Measurements from ENCODE around the gene DNAJC15. TPM values are rescaled to one million over a fixed set of nuclear protein-coding genes. Genes with fewer than 3 reads are reported as not detected.

The DNAJC15 gene
- total and polyA plus RNA-seq, 2 of the 8 experiments (the other 6 are each of a cell fraction or from before 2014, with no cell fraction given): 5.8 to 20.8 TPM

DNA sequence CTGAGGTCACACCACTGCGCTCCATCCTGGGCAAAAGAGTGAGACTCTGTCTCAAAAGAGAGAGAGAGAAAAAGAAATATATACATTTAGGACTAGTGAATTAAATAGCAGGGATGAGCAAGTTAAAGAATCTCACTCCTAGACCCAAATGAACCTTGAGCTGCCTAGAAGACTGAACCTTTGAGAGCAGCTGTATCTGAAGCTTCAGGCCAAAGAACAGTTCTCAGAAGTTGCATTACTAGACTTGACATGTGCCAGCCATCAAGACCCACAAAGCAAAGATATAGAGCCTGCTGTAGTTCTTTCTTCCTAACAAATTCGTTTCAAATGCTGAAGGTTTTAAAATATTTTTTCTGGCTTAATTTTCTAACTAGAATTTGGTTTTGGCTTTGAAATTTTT, 16.6 kb downstream of the DNAJC15 start:
- Histone ChIP-seq H3K23ac (ENCODE audit: insufficient read length) (no peak overlapping the region), H3K27me3 (replicated peaks in 1 of 4; ENCODE audit: control insufficient read depth in 3 of 4, extremely low read depth in 1 of 4, insufficient read depth in 3 of 4, low read length in 3 of 4) (no peaks in the 10 kb centered on the region), H4K5ac (ENCODE audit: insufficient read length, low read depth, low read length) (no peak overlapping the region), H3K4me1 (replicated peaks in 1 of 4; ENCODE audit: control insufficient read depth in 3 of 4, insufficient read depth in 4 of 4, low read length in 3 of 4) (peaks cover 2 to 11% (median 5%) of the 10 kb centered on the region in 4 experiments; a peak in 5 of 7 replicates), H3K4me2 (ENCODE audit: insufficient read depth in 1 of 2, low read depth in 2 of 2, low read length in 2 of 2) (no peak overlapping the region), H3K79me1 (ENCODE audit: low read depth, low read length) (no peaks in the 10 kb centered on the region), H2BK12ac (ENCODE audit: low read depth, low read length) (no peak overlapping the region), H3K14ac (ENCODE audit: insufficient read length) (no peak overlapping the region), H4K20me1 (replicated peaks in 1 of 2; ENCODE audit: control insufficient read depth in 1 of 2, insufficient read depth in 2 of 2, low read length in 2 of 2) (peaks cover 0 to 2% of the 10 kb centered on the region in 2 experiments), H2AFZ (ENCODE audit: low read length) (no peak overlapping the region), H2BK15ac (ENCODE audit: low read length) (no peak overlapping the region), H2AK5ac (ENCODE audit: low read depth, low read length) (no peak overlapping the region), H3K23me2 (ENCODE audit: low read depth, low read length) (no peaks in the 10 kb centered on the region), H3K18ac (ENCODE audit: extremely low read depth, low read length) (no peak overlapping the region), H3K4ac (replicated peaks; ENCODE audit: insufficient read length, low read depth, low read length) (no peak overlapping the region), H3K4me3 (ENCODE audit: extremely low read depth in 1 of 4, insufficient read depth in 2 of 4, low read depth in 3 of 4, low read length in 4 of 4) (no peak overlapping the region), H2BK120ac (replicated peaks; ENCODE audit: low read depth, low read length) (no peak overlapping the region), H3K9ac (replicated peaks in 1 of 4; ENCODE audit: extremely low read depth in 1 of 4, low read depth in 3 of 4, low read length in 3 of 4) (no peak overlapping the region), H3K27ac (ENCODE audit: low read depth, low read length) (no peak overlapping the region), H3K79me2 (ENCODE audit: control insufficient read depth in 1 of 2, insufficient read depth in 2 of 2, low read length in 2 of 2) (peaks cover 0 to 2% of the 10 kb centered on the region in 2 experiments; a peak in 1 of 4 replicates), H4K8ac (ENCODE audit: extremely low read depth, insufficient read depth, low read length) (no peak overlapping the region), H3K9me3 (ENCODE audit: insufficient read depth in 2 of 2, low read depth in 1 of 2, low read length in 1 of 2) (no peaks in the 10 kb centered on the region), H3K36me3 (ENCODE audit: control insufficient read depth in 2 of 4, insufficient read depth in 4 of 4, low read length in 3 of 4) (no peaks in the 10 kb centered on the region), H2BK5ac (ENCODE audit: low read depth, low read length) (no peak overlapping the region), H2BK20ac (ENCODE audit: low read length) (no peak overlapping the region), H3K56ac (replicated peaks; ENCODE audit: insufficient read length, low read depth, low read length) (no peak overlapping the region), H4K91ac (replicated peaks; ENCODE audit: insufficient read length, low read length) (no peak overlapping the region)
- TF ChIP-seq SP1 (IDR thresholded peaks at IDR 0.05; ENCODE audit: low read depth, low read length): no peak
- TF ChIP-seq SUZ12 (IDR thresholded peaks at IDR 0.05; ENCODE audit: low read length): no peak
- TF ChIP-seq RAD21 (IDR thresholded peaks at IDR 0.05 in 1 of 2, conservative IDR thresholded peaks at IDR 0.05 in 1 of 2; ENCODE audit: low read depth in 2 of 2, low read length in 2 of 2): no peak
- no peak for TF ChIP-seq TAF7 (optimal IDR thresholded peaks at IDR 0.05; ENCODE audit: borderline replicate concordance, low read depth, low read length)
- no peak for TF ChIP-seq ZNF274 (IDR thresholded peaks at IDR 0.05; ENCODE audit: borderline replicate concordance, extremely low read depth, low read length)
- TF ChIP-seq, protein P1, sequence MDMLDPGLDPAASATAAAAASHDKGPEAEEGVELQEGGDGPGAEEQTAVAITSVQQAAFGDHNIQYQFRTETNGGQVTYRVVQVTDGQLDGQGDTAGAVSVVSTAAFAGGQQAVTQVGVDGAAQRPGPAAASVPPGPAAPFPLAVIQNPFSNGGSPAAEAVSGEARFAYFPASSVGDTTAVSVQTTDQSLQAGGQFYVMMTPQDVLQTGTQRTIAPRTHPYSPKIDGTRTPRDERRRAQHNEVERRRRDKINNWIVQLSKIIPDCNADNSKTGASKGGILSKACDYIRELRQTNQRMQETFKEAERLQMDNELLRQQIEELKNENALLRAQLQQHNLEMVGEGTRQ (IDR thresholded peaks at IDR 0.05; ENCODE audit: low read length): no peak
- 88% methylated on average over 2 of the region's 2 CpGs; no CpG with 5 or more reads in 1 of the 2 experiments for WGBS, 2 experiments (ENCODE audit: extremely low coverage in 1 of 2, insufficient coverage in 1 of 2, insufficient read length in 1 of 2, insufficient replicate concordance in 2 of 2, low coverage in 1 of 2, low lambda C conversion rate in 2 of 2, missing lambda C conversion rate in 1 of 2)
- ChIA-PET CTCF (ENCODE audit: partially characterized antibody) (interaction anchor here (1.5 kb wide), 1 partner anchor 70 kb away, joined by 3 read pairs; no protein-coding TSS in a partner anchor), POLR2A (ENCODE audit: partially characterized antibody) (interaction anchor here (1.5 kb wide), 1 partner anchor 15 kb away, joined by 10 read pairs; no protein-coding TSS in a partner anchor)
- no peak for DNase-seq (ENCODE audit: low read depth in 1 of 2, low spot score in 2 of 2)
- no peak for FAIRE-seq
